Measurements from ENCODE around the gene HNMT.
"Not testable (repeated sequence)": the region's sequence is repeated elsewhere in the genome, so short reads cannot be mapped to it uniquely, and the experiment has no call there.

The HNMT gene

GRCh38 chr2:138016351-138017087 lies 52.2 kb downstream of the HNMT start:
- DNase-seq, result no peak

- DNase-seq, result no peak
These were observed 53.6 kb downstream of the HNMT start for GRCh38 chr2:138017824-138018223.

- DNase-seq, result no peak
These were observed 54.8 kb downstream of the HNMT start for GRCh38 chr2:138018866-138019688.

GRCh38 chr2:138020432-138020831 lies 56.2 kb downstream of the HNMT start:
- no peak for DNase-seq

GRCh38 chr2:138021154-138021553 lies 56.9 kb downstream of the HNMT start:
- no peak for DNase-seq

DNA sequence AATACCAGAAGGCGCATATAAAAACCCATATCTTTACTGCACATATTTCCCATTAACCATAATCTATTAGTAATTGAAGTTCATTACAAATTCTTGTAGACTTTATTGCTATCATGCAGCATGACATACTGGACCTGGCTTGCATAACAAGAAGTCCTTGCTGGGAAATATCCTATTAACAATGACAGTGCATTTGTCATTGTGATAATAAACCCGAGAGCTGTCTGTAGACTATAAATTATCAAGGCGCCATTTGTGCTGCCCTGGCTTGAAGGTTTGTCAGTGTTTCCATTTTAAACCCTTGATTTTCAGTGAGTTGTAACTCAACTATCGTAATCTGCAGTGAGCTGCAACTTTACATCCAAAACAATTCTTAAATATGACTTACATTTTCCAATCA lies 59.0 kb downstream of the HNMT start:
- DNase-seq, result no peak

GRCh38 chr2:138023976-138024375 lies 59.7 kb downstream of the HNMT start:
- no peak for DNase-seq

DNA sequence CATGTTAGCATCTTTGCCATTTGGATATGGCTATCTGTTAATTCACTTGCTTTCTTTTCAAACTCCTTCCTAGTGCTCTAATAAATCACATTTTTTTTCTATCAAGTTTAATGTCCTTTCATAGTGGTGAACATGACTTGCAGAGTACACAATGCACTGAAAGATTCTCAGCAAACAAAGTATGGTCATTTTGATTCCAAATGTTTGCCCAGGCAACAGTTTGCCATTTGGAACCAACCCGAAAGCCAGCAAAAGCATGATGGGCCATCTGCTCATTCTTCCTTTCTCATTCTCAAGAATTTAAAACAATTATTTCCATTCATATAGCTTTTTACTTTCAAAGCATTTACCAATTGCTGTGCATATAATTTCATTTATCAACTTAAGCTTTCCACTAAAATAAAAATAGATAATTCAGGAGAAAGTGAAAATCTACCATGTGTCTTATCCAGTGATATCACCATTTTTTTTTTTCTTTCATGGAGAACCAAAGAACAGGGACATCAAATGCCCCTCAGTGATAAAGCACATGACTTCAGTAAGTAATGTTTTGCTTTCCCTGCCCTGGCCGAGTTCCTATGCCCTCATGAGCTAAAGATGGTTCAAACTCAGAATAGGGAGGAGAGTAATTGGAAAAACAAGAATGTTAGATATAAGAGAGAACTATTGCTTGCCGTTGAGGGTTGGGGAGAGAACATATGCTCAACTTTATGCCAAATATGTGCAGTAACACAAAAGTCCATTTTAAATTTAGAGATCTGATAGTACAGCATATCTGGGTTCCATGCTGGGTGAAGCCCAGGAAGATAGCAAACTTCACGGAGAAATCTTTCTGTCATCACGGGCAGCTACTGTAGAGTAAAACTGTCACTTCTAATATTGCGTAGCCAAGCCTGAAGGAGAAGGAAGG lies 62.1 kb downstream of the HNMT start:
- no peak for DNase-seq

DNA sequence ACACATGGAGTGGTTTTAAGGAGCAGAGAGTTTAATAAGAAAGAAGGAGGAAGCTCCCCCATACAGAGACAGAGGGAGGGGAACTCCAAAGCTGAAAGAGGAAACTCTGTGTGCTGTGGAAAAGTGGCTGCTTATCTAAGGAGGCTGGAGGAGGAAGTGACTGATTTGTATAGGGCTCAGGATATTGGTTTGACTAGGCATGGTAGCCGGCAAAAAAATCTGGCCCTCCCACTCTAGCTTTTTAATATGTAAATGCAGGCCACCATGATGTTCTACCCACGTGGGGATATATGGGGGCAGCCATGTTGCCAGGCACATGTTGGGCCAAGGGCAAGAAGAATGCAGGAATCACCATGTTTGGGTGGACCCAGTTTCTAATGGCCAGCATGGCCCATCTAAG lies 64.3 kb downstream of the HNMT start:
- DNase-seq, result peak; percentile 14

DNA sequence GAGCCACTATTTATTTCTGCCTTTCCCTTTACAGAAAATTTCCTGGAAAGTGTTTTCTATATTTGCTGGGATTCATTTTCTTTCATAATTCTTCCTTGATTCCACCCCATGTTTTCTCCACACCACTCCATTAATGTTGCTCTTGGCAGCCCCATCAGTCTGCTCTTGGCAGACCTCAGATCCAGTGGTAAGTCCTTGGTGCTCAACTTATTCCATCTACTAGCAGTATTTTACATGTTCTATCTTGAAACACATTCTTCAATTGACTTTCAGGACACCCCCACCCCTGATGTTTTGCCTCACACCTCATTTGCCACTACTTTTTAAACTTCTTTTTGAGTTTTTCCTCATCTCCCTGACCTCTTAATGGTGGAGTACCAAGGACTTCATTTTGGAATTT lies 65.0 kb downstream of the HNMT start:
- no peak for DNase-seq

- no peak for DNase-seq
These were observed 66.2 kb downstream of the HNMT start for GRCh38 chr2:138030459-138030858.

DNA sequence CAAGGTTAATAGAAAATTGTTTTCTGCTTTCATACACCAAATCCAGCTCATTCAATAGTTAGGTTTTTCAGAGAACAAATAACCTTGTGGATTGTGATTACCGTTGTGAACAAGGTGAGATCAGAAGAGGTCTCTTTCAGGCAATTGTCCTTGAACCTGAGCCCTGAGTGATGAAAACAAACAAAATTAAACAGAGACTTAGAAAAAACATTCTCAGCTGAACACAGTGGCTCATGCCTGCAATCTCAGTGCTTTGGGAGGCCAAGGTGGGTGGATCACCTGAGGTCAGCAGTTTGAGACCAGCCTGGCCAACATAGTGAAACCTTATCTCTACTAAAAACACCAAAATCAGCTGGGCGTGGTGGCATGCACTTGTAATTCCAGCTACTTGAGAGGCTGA lies 68.1 kb downstream of the HNMT start:
- DNase-seq, result no peak

DNA sequence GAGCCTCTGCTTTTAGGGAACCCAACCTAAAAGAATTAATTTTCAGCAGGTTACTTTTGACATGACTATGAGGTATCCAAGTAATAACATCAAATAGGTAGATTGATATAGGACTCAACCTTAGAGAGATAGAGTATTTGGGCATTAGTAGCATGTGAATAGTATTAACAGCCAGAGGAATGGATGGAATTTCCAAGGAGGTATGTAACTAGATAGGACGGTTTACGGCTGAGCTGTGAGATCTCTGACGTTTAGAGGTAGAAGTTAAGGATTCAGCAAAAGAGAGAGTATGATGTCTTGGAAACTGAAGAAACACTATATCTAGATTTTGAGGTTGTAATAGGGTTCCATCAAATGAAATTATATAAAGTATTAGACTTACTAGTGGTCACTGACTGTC lies 70.3 kb downstream of the HNMT start:
- no peak for DNase-seq

GRCh38 chr2:138035608-138036217 lies 71.4 kb downstream of the HNMT start:
- no peak for DNase-seq

GRCh38 chr2:138036522-138036921 lies 72.2 kb downstream of the HNMT start:
- no peak for DNase-seq

GRCh38 chr2:138037090-138037489 lies 72.8 kb downstream of the HNMT start:
- DNase-seq, result no peak

- no peak for DNase-seq
These were observed 76.3 kb downstream of the HNMT start for GRCh38 chr2:138040616-138041015.

GRCh38 chr2:138042311-138042710 lies 78.0 kb downstream of the HNMT start:
- no peak for DNase-seq

- not testable (repeated sequence) for DNase-seq
These were observed 79.3 kb downstream of the HNMT start for GRCh38 chr2:138043588-138043987.

- DNase-seq, result no peak
These were observed 94.2 kb downstream of the HNMT start for GRCh38 chr2:138058427-138058826.

DNA sequence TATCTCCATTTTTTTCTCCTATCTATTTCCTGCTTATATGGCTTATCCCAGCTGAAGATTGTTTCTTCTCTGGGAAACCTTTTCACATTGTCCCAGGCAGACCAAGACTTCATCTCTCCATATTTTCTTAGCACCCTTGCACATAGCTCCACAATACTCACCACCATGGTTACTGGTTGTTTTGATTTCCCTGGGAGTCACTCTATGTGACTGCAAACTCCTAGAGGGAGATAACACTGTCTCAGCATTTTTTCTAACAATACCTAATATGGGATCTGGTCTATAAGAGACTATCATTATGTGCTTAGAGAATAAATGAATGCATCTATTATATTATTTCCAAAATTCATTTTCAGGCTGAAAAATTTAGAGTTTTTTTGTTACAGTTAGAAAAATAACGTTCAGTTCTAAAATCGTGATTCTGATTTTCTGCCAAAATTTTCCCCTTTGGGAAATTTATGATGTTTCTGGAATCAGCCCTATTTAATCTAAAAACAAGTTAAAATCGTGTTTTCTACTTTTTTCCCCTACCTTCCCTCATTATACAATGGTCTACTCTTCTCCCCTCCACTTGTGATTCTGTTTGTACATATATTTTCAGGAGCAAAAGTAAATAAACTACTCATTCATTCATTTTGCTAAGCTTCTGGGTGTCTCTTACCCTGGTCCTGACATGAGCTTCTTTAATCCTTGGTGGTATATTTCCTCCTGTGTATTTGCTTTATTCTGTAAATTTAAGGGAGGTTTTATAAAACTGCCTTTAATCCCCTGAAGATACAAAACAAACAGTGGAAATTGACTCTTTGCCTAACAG lies 95.4 kb downstream of the HNMT start:
- no peak for DNase-seq

GRCh38 chr2:138060301-138060635 lies 96.0 kb downstream of the HNMT start:
- DNase-seq, result no peak

Measured in KG1 (cell line).